Stomach smooth muscle (tissue), 2 donors: ENCODE measurements around the gene CDH15.

ENCODE experiments used
- H3K27ac ChIP-seq: one replicate; pipeline ENCODE4 v1.7.0; 2013; ENCODE audit warnings: mild to moderate bottlenecking, low read length, inconsistent platforms
- H3K27me3 ChIP-seq, 2 donors: one replicate each; pipeline ENCODE4 v1.7.0; 2013; ENCODE audit warnings: low read length in 2 of 2; ENCODE audit not compliant: insufficient read depth in 2 of 2, control insufficient read depth in 1 of 2
- H3K36me3 ChIP-seq, 2 donors: one replicate each; pipeline ENCODE4 v1.7.0; 2013; ENCODE audit warnings: low read length in 2 of 2; ENCODE audit not compliant: control insufficient read depth in 2 of 2, insufficient read depth in 2 of 2
- H3K4me1 ChIP-seq: one replicate; pipeline ENCODE4 v1.7.0; 2013; ENCODE audit warnings: low read length; ENCODE audit not compliant: control insufficient read depth, insufficient read depth
- H3K4me3 ChIP-seq, 2 donors: one replicate each; pipeline ENCODE4 v1.7.0; 2013; ENCODE audit warnings: low read length in 2 of 2
- H3K9ac ChIP-seq, 2 donors: one replicate each; pipeline ENCODE4 v1.7.0; 2013; ENCODE audit warnings: low read length in 2 of 2, mild to moderate bottlenecking in 1 of 2
- H3K9me3 ChIP-seq, 2 donors: one replicate each; pipeline ENCODE4 v1.7.0; 2013; ENCODE audit warnings: low read length in 2 of 2; ENCODE audit not compliant: control insufficient read depth in 2 of 2
- donor health status: healthy.
- donor health status: Pancreatic carcinoma.

CDH15 gene

DNA sequence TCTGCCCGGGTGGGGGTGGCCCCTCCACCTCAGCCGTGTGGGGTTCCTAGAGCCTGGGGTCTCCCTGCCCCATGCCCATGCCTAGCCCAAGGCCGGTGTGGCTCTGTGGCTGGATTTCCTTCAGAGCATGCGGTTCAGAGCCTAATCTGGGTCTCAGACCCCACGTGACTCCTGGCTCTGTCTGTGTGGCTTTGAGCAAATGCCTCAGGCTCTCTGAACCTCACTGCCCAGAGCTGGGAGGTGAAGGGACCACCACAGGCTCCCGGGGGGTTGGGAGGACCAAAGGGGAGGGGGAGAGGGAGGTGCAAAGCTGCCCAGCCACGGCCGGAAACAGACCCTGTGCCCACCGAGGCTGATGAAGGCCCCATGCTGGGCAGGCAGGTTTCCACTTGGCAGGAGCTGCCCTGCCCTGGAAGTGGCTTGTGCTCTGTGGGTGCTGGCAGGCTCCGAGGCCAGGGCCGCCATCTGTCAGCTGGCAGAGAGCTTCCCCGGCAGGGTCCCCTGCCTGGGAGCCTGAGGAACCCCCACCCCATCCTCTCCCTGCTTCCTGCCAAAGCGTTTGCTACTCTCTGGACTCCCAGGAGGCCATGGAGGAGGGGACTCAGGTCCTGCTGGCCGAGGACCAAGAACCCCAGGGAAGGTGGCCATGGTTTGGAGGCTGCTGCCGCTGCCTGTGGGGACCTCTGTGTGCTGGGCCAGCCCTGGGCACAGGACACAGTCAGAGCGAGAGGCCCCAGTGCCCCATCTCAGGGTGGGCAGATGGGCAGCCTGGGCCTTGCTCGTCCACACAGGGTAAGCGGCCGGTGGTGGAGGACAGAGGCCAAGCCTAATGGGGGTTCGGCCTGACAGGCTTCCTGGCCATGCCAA lies 4.0 kb downstream of the CDH15 start:
- H3K27me3 ChIP-seq, result peaks cover 16 to 19% of the 10 kb centered on the region in 2 donors
- H3K9ac ChIP-seq, result no peak overlapping the region
- no peak overlapping the region for H3K4me3 ChIP-seq
- H3K4me1 ChIP-seq, result peaks cover 6% of the 10 kb centered on the region
- no peaks in the 10 kb centered on the region for H3K36me3 ChIP-seq
- H3K27ac ChIP-seq, result no peak overlapping the region
- H3K9me3 ChIP-seq, result no peaks in the 10 kb centered on the region

DNA sequence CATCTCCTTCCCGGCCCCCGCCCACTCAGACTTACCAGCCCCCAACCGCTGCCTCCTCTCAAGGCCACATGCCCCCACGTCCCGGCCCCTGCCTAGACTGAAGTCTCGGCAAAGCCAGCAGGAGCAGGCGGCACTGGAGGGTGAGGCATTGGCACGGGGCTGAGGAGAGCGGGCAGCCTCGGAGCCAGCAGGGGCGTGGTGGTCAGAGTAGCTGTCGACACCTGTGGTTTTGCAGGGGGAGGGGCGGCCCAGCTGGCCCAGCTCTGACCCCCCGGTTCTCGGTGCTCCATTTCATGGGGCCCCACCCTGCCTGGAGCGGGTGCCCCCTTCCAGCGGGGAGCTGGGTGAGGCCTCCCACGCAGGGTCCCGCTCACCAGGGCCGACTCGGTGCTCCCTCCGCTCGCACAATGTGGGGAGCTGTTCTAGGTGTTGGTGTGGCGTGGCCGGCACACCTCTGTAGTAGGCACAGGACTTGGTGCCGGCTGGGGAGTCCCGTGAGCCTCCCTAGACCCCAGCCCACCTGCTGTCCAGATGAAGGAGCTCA lies 4.7 kb downstream of the CDH15 start:
- Histone ChIP-seq H3K4me1 (no peaks in the 10 kb centered on the region), H3K36me3 (no peaks in the 10 kb centered on the region), H3K9ac (no peak overlapping the region), H3K9me3 (no peaks in the 10 kb centered on the region), H3K27ac (no peak overlapping the region), H3K27me3 (peaks cover 10 to 14% of the 10 kb centered on the region in 2 donors), H3K4me3 (no peak overlapping the region)

DNA sequence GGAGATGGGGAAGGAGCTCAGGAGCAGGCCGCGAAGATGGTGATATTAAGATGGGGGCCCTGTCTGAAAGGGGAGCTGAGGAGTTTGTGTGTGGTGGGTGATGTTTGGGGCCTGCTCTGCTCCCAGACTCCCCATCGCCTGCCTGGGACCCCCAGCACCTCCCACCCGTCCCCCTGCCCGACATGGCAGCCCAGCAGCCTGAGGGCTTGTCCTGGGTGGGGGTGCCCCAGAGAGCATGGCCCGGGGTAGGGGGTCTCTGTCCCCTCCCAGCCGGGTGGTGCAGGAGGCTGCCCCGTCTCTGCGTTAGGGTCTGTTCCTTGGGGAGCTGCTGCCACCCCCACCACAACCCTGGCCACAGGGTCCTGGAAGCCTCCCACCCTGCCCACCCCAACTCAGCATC lies 5.2 kb downstream of the CDH15 start:
- no peak overlapping the region for H3K27ac ChIP-seq
- H3K9me3 ChIP-seq, result no peaks in the 10 kb centered on the region
- H3K36me3 ChIP-seq, result no peaks in the 10 kb centered on the region
- no peak overlapping the region for H3K4me3 ChIP-seq
- no peaks in the 10 kb centered on the region for H3K4me1 ChIP-seq
- peaks cover 8 to 15% of the 10 kb centered on the region in 2 donors for H3K27me3 ChIP-seq
- no peak overlapping the region for H3K9ac ChIP-seq

DNA sequence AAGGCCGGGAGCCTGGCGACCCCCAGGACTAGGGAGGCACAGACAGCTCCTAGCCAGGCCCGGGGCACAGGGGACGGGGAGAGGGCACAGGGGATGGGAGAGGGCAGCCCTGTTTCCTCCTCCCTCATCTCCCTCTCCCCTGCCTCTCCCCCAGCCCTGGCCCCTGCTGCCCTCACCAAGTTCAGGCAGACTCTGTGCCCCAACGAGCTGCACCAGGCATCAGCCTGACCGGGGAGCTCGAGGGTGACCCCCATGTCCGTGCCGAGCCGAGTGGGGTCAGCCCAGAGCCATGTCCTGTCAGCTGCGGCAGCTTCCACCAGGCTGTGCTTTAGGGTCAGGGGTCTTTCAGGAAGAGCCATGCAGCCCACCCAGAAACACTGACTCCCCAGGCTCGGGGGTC lies 6.0 kb downstream of the CDH15 start:
- no peaks in the 10 kb centered on the region for H3K9me3 ChIP-seq
- no peak overlapping the region for H3K27ac ChIP-seq
- H3K27me3 ChIP-seq, result peaks cover 4 to 15% of the 10 kb centered on the region in 2 donors
- no peaks in the 10 kb centered on the region for H3K4me1 ChIP-seq
- H3K4me3 ChIP-seq, result no peak overlapping the region
- H3K36me3 ChIP-seq, result no peaks in the 10 kb centered on the region
- no peak overlapping the region for H3K9ac ChIP-seq

DNA sequence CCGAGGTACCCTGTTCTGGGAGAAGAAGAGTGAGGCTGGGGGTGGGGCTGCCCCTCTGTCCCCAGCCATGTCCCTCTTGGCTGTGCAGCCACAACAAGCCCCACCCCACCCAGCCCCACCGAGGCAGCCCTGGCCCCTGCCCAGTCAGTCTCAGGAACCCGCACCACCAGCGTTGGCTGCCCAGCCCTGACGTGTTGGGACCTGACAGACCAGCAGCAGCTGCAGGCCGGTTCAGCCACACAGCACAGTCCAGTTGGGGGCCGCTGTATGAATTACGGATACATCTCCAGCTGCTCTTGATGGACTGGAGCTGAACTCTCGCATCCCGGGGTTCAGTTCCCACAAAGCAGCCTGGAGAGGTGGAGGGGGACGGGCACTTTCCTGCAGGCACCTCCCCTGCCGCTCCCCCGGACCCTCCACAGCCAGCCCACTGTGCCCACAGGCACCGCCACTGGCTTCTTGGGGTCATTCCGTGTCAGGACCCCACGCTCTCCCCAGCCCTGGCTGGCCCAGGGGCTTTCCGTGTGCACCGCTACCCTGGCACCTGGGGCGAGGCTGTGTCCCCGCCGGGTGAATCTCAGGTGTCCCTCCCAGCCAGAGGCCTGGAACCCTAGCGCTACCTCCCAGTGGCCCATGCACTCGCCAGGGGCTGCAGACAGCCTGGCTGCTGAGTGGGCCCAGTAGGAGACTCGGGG lies 7.1 kb downstream of the CDH15 start:
- Histone ChIP-seq H3K27ac (no peak overlapping the region), H3K27me3 (peaks cover 6 to 20% of the 10 kb centered on the region in 2 donors), H3K9me3 (no peaks in the 10 kb centered on the region), H3K9ac (no peak overlapping the region), H3K4me1 (no peaks in the 10 kb centered on the region), H3K4me3 (no peak overlapping the region), H3K36me3 (no peaks in the 10 kb centered on the region)

DNA sequence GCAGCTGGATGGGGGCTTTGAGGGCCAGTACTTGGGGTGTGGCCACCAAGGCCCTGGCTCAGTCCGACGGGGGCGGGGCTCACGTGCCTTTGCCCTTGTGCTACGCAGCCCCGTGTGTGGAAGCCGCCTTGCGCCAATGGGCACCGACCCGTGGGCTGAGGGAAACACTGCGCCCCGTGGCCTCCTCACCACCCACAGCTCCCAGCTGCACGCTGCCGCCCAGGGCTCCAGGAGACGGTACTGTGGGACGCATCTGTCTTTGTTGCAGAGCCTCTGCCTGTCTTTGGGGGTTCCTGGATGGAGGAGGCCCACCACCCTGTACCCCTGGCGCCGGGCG lies 7.6 kb downstream of the CDH15 start:
- H3K9ac ChIP-seq, result no peak overlapping the region
- H3K36me3 ChIP-seq, result no peaks in the 10 kb centered on the region
- H3K27me3 ChIP-seq, result peaks cover 7 to 20% of the 10 kb centered on the region in 2 donors
- H3K4me1 ChIP-seq, result no peaks in the 10 kb centered on the region
- H3K9me3 ChIP-seq, result no peaks in the 10 kb centered on the region
- no peak overlapping the region for H3K4me3 ChIP-seq
- H3K27ac ChIP-seq, result no peak overlapping the region

DNA sequence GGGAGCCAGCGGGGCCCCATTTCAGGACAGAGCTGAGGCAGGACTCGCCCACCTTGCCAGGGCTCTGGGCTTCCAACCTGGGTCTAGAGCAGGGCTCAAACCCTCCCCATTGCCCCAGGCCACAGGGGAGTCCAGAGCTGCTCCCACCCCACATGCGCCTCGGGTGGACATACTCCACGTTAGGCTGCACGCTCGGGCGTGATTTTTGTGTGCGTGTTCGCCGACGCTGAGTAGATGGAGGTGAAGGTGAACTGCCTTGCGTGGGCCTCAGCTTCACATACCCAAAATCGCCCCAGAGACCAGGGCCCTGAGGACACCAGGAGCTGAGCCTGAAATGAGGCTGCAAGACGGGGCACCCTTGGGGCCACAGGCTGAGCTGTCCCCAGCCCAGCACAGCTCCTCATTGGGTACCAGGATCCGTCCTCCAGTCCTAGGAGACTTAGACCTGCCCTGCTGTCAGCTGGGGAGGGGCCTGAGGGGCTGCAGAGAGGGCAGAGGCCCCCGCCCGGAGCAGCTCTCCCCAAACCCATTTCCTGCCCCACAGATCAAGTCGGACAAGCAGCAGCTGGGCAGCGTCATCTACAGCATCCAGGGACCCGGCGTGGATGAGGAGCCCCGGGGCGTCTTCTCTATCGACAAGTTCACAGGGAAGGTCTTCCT lies 8.2 kb downstream of the CDH15 start:
- Histone ChIP-seq H3K27me3 (peaks cover 9 to 20% of the 10 kb centered on the region in 2 donors), H3K9me3 (no peaks in the 10 kb centered on the region), H3K4me1 (no peaks in the 10 kb centered on the region), H3K9ac (no peak overlapping the region), H3K36me3 (no peaks in the 10 kb centered on the region), H3K27ac (no peak overlapping the region), H3K4me3 (no peak overlapping the region)

DNA sequence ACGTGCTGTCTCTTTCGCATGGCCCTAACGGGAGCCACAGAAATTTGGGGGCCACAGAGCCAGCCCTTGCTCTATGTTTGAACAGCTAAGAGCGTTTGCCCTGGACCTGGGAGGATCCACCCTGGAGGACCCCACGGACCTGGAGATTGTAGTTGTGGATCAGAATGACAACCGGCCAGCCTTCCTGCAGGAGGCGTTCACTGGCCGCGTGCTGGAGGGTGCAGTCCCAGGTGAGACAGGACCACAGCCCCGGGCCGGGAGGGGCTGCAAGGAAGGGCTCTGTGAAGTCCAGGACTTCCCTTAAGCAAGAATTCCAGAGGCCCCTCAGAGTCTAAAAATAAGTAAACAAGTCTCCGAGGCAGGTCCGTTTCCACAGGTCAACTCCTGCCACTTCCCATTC lies 11.9 kb downstream of the CDH15 start:
- peaks cover 9 to 17% of the 10 kb centered on the region in 2 donors for H3K27me3 ChIP-seq
- no peaks in the 10 kb centered on the region for H3K9me3 ChIP-seq

DNA sequence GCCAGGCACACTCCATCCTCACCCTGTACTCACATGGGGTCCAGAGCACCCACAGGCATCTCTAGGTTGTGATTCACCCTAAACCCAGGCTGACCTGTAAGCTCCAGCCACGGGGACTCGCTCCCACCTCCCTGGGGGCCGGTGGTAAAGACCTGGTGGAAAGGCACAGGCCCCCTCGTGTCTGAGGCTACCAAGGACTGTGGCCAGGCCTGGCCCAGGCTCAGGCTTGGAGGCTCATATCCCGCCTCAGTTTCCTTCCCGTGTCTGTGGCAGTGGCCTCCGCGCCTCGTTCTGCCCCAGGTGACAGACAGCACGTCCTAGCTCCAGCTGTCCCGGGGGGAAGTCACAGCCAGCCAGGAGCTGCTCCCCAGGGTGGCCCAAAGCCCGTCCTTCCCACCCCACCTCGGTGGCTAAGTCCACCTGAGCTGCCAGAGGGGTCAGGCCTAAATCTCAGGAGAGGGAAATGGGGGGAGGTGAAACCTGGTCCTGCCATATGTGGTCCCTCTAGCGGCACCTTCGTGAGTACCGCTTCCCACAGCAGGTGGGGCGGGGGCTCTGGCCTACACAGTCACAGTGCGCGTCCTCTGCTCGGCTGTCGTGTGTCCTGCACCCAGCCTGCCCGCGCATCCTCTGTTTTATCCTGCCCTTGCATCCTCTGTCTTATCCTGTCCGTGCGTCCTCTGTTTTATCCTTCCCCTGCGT lies 12.6 kb downstream of the CDH15 start:
- Histone ChIP-seq H3K4me1 (no peaks in the 10 kb centered on the region), H3K9ac (no peak overlapping the region), H3K9me3 (no peaks in the 10 kb centered on the region), H3K36me3 (no peaks in the 10 kb centered on the region), H3K27me3 (peaks cover 9 to 13% of the 10 kb centered on the region in 2 donors), H3K27ac (no peak overlapping the region), H3K4me3 (no peak overlapping the region)

More for the DNA sequence above, 11.9 kb downstream of the CDH15 start:
- no peak overlapping the region for H3K9ac ChIP-seq
- H3K4me3 ChIP-seq, result no peak overlapping the region
- H3K36me3 ChIP-seq, result no peaks in the 10 kb centered on the region
- H3K4me1 ChIP-seq, result no peaks in the 10 kb centered on the region
- H3K27ac ChIP-seq, result no peak overlapping the region

DNA sequence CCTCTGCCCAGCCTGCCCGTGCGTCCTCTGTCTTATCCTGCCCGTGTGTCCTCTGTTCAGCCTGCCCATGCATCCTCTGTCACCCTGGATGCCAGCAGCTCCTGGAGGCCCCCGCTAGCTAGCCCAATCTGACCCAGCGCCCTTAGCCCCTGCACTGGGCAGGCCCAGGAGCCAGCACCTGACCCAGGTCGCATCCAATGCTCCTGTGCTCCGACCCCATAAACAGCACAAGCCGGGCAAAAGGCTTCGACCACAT lies 13.1 kb downstream of the CDH15 start:
- H3K27me3 ChIP-seq, result peaks cover 9 to 11% of the 10 kb centered on the region in 2 donors
- no peak overlapping the region for H3K4me3 ChIP-seq
- H3K9ac ChIP-seq, result no peak overlapping the region
- no peaks in the 10 kb centered on the region for H3K36me3 ChIP-seq
- H3K27ac ChIP-seq, result no peak overlapping the region
- H3K4me1 ChIP-seq, result no peaks in the 10 kb centered on the region
- no peaks in the 10 kb centered on the region for H3K9me3 ChIP-seq
